HepG2 (cell line): ENCODE results near the gene JAKMIP3. TPM values are rescaled to one million over a fixed set of nuclear protein-coding genes. Genes with fewer than 3 reads are reported as not detected.
A peak's percentile ranks its signal among the peaks of the same experiment; 100 is the strongest.

ENCODE experiments used
- ATAC-seq: fragments of 200-7000 bp; cut with Tn5 transposase; 3 replicates; pipeline ENCODE4 v1.9.1; 2020; ENCODE audit warnings: mild to moderate bottlenecking, moderate library complexity
- BruUV-seq: library from RNA; stranded (reverse); fragments of 400-500 nt; replicated peaks from 2 replicates; lab custom pipeline; 2021; lab: Mats Ljungman, UMichigan
- CTCF ChIA-PET: fragments of 300-600 bp; formaldehyde crosslinking; extraction: SDS; loops from one replicate; lab custom pipeline; 2021; ENCODE audit warnings: low total read pairs, inconsistent platforms, low intra/inter-chr PET ratio; lab: Yijun Ruan, JAX
- POLR2A ChIA-PET: fragments of 350-600 bp; sonication (Branson Sonifier 250); formaldehyde crosslinking; loops from one replicate; lab custom pipeline; 2020; ENCODE audit warnings: antibody characterized with exemption, inconsistent platforms; lab: Yijun Ruan, JAX
- DNase-seq: peaks from one replicate; pipeline ENCODE4 v3.0.0-alpha.2; 2015; ENCODE audit warnings: low spot score
- FAIRE-seq: peaks from 3 replicates; lab custom pipeline; 2011; peaks lifted over from hg19 to GRCh38; lab: Jason Lieb, UNC
- H2AFZ ChIP-seq: one replicate; pipeline ENCODE4 v1.6.1; 2011; ENCODE audit warnings: low read length, inconsistent platforms
- H3K27ac ChIP-seq: fragments of 300-600 bp; 3 replicates; pipeline ENCODE4 v1.8.0; 2011; ENCODE audit warnings: mixed run types, mild to moderate bottlenecking, mixed read lengths, low read length, inconsistent platforms; ENCODE audit not compliant: insufficient read depth; ENCODE audit errors: extremely low read length
- H3K27me3 ChIP-seq, 2 experiments: fragments of 200-600 bp in 1 of 2; 2 replicates in 1 of 2; 3 replicates in 1 of 2; pipeline versions ENCODE4 v1.6.0 to v1.8.0; 2011; ENCODE audit warnings: low read length in 2 of 2, mild to moderate bottlenecking in 2 of 2, moderate library complexity in 2 of 2, inconsistent platforms in 1 of 2; ENCODE audit not compliant: insufficient read depth in 2 of 2, control insufficient read depth in 1 of 2
- H3K36me3 ChIP-seq, 2 experiments: fragments of 200-600 bp in 1 of 2; replicated peaks in 1 of 2; 2 replicates in 1 of 2; 3 replicates in 1 of 2; pipeline versions ENCODE4 v1.5.1 to v1.8.0; 2011; ENCODE audit warnings: low read length in 2 of 2, inconsistent platforms in 1 of 2; ENCODE audit not compliant: insufficient read depth in 2 of 2, control insufficient read depth in 1 of 2
- H3K4me1 ChIP-seq: 2 replicates; pipeline ENCODE4 v1.5.1; 2012; ENCODE audit warnings: low read length, inconsistent platforms; ENCODE audit not compliant: insufficient read depth
- H3K4me2 ChIP-seq: 2 replicates; pipeline ENCODE4 v1.6.0; 2011; ENCODE audit warnings: low read depth, low read length, inconsistent platforms
- H3K4me3 ChIP-seq, 3 experiments: fragments of 200-600 bp in 1 of 3; sonication (generic), shearing (Covaris generic) in 1 of 3; replicated peaks in 1 of 3; 2 replicates each; pipeline ENCODE4 v1.5.1; 2011 to 2016; ENCODE audit warnings: low read length in 3 of 3, inconsistent platforms in 2 of 3, low read depth in 2 of 3, mild to moderate bottlenecking in 2 of 3, control low read depth in 1 of 3, mixed read lengths in 1 of 3; ENCODE audit not compliant: insufficient read depth in 1 of 3
- H3K79me2 ChIP-seq: one replicate; pipeline ENCODE4 v1.6.1; 2011; ENCODE audit warnings: low read length, inconsistent platforms; ENCODE audit not compliant: insufficient read depth
- H3K9ac ChIP-seq: 2 replicates; pipeline ENCODE4 v1.6.0; 2011; ENCODE audit warnings: mild to moderate bottlenecking, low read depth, low read length, inconsistent platforms; ENCODE audit not compliant: insufficient read depth
- H3K9me3 ChIP-seq: 2 replicates; pipeline ENCODE4 v1.5.1; 2012; ENCODE audit warnings: mild to moderate bottlenecking, low read length
- H4K20me1 ChIP-seq: 2 replicates; pipeline ENCODE4 v1.6.0; 2011; ENCODE audit warnings: inconsistent platforms, mild to moderate bottlenecking, low read length, moderate library complexity; ENCODE audit not compliant: insufficient read depth
- EZH2 ChIP-seq: conservative IDR thresholded peaks from 2 replicates; pipeline ENCODE4 v1.6.1; 2012; ENCODE audit warnings: mild to moderate bottlenecking, low read depth, low read length, moderate library complexity
- NR1H2 ChIP-seq: sonication (generic); formaldehyde crosslinking; IDR thresholded peaks from 2 replicates; pipeline ENCODE4 v1.8.1; 2022; ENCODE audit warnings: low read depth, missing genetic modification reagents, borderline replicate concordance
- ZNF317 ChIP-seq: sonication (generic); formaldehyde crosslinking; IDR thresholded peaks from 2 replicates; pipeline ENCODE4 v1.5.0; 2020; ENCODE audit warnings: mild to moderate bottlenecking, missing genetic modification reagents
- ZSCAN22 ChIP-seq: sonication (generic); formaldehyde crosslinking; IDR thresholded peaks from 2 replicates; pipeline ENCODE4 v1.4.0; 2020; ENCODE audit warnings: mild to moderate bottlenecking, missing genetic modification reagents
- WGBS: methylation state at CpG from one replicate; pipeline ENCODE4 v1.1.6; 2017; ENCODE audit warnings: low lambda C conversion rate; 5-methylcytosine and 5-hydroxymethylcytosine counted together
- in situ Hi-C: cut with HindIII; loops from 2 replicates; pipeline ENCODE4 v1.10.0; 2017; ENCODE audit warnings: low pct_unique_long_range_greater_than_20kb; ENCODE audit not compliant: extremely low pct_ligation_motif_present
- intact Hi-C: fragments of 100-400 bp; cut with micrococcal nuclease; formaldehyde crosslinking; loops from one replicate; pipeline ENCODE4 v1.10.0; 2022; ENCODE audit not compliant: unreplicated experiment
- polyA plus RNA-seq, 8 experiments: library from polyadenylated mRNA; depleted of rRNA in 3 of 8; stranded (reverse) in 7 of 8; unstranded in 1 of 8; fragments of >200 nt; fragmentation: Illumina TruSeq in 4 of 8; extraction: Trizol in 4 of 8; gene quantifications; 2 replicates each; pipeline versions ENCODE4 v1.2.1 to v1.2.3, GENCODE V29; 2011 to 2016; ENCODE audit warnings: low read depth in 4 of 8, missing spikeins in 1 of 8, mixed read lengths in 1 of 8; ENCODE audit not compliant: insufficient read depth in 1 of 8
- total RNA-seq, 5 experiments: library from RNA; depleted of rRNA; stranded (reverse); fragments of >200 nt; fragmentation: Illumina TruSeq; extraction: Trizol; gene quantifications; 2 replicates each; pipeline ENCODE4 v1.2.3, GENCODE V29; 2016; ENCODE audit warnings: low read depth in 1 of 5
- TF ChIP-seq, protein P1 (sequence below): sonication (generic); formaldehyde crosslinking; IDR thresholded peaks from 2 replicates; pipeline ENCODE4 v1.5.1; 2020; ENCODE audit warnings: mild to moderate bottlenecking, missing genetic modification reagents
- TF ChIP-seq, protein P2 (sequence below): sonication (generic); formaldehyde crosslinking; IDR thresholded peaks from 2 replicates; pipeline ENCODE4 v1.4.0; 2020; ENCODE audit warnings: mild to moderate bottlenecking, missing genetic modification reagents

The JAKMIP3 gene
- total and polyA plus RNA-seq, 2 of the 13 experiments (the other 11 are each of a cell fraction or from before 2014, with no cell fraction given) = 0.03 to 0.11 TPM

- peak; percentile 38; the same call in 2 of the 3 replicates for ATAC-seq
- TF ChIP-seq, protein P1, sequence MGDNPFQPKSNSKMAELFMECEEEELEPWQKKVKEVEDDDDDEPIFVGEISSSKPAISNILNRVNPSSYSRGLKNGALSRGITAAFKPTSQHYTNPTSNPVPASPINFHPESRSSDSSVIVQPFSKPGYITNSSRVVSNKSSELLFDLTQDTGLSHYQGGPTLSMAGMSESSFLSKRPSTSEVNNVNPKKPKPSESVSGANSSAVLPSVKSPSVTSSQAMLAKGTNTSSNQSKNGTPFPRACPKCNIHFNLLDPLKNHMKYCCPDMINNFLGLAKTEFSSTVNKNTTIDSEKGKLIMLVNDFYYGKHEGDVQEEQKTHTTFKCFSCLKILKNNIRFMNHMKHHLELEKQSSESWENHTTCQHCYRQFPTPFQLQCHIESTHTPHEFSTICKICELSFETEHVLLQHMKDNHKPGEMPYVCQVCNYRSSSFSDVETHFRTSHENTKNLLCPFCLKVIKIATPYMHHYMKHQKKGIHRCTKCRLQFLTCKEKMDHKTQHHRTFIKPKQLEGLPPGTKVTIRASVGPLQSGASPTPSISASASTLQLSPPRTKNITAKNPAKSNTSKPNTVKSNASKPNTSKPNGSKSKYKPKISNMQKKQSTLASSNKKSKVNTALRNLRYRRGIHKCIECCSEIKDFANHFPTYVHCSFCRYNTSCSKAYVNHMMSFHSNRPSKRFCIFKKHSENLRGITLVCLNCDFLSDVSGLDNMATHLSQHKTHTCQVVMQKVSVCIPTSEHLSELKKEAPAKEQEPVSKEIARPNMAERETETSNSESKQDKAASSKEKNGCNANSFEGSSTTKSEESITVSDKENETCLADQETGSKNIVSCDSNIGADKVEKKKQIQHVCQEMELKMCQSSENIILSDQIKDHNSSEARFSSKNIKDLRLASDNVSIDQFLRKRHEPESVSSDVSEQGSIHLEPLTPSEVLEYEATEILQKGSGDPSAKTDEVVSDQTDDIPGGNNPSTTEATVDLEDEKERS (CRISPR knock-in tag) = no peak
- TF ChIP-seq EZH2 (peak; percentile 88; the same call in 1 of the 2 replicates), ZNF317 (no peak), ZSCAN22 (CRISPR knock-in tag) (no peak), NR1H2 (no peak)
- TF ChIP-seq, protein P2, sequence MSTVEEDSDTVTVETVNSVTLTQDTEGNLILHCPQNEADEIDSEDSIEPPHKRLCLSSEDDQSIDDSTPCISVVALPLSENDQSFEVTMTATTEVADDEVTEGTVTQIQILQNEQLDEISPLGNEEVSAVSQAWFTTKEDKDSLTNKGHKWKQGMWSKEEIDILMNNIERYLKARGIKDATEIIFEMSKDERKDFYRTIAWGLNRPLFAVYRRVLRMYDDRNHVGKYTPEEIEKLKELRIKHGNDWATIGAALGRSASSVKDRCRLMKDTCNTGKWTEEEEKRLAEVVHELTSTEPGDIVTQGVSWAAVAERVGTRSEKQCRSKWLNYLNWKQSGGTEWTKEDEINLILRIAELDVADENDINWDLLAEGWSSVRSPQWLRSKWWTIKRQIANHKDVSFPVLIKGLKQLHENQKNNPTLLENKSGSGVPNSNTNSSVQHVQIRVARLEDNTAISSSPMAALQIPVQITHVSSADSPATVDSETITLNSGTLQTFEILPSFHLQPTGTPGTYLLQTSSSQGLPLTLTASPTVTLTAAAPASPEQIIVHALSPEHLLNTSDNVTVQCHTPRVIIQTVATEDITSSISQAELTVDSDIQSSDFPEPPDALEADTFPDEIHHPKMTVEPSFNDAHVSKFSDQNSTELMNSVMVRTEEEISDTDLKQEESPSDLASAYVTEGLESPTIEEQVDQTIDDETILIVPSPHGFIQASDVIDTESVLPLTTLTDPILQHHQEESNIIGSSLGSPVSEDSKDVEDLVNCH (CRISPR knock-in tag) = no peak
- Histone ChIP-seq H2AFZ (no peak overlapping the region), H3K36me3 (no peaks in the 10 kb centered on the region), H3K27ac (no peak overlapping the region), H3K9ac (no peak overlapping the region), H3K27me3 (peaks cover 15 to 84% of the 10 kb centered on the region in 2 experiments), H3K4me2 (no peak overlapping the region; the same call in 1 of the 2 replicates), H3K4me3 (peak overlapping the region in 1 of 3 experiments; percentile 33; a peak in 1 of 6 replicates), H4K20me1 (no peaks in the 10 kb centered on the region; the same call in 1 of the 2 replicates), H3K9me3 (no peaks in the 10 kb centered on the region), H3K79me2 (no peaks in the 10 kb centered on the region), H3K4me1 (no peaks in the 10 kb centered on the region)
- no TSS peak for BruUV-seq
- 28% methylated on average over 17 of the region's 44 CpGs for WGBS
- ChIA-PET CTCF (no interaction called here), POLR2A (no interaction called here)
- intact Hi-C loops = no loop called here
- in situ Hi-C loops = no loop called here
- no peak for FAIRE-seq
- no peak for DNase-seq
Measured at GRCh38 chr10:132036887-132037675, 28.7 kb upstream of the JAKMIP3 start.
